HepG2 (cell line): ENCODE results near the gene ENKUR.

Experiments used
- CEBPB ChIP-seq: IDR thresholded peaks from 2 replicates; pipeline ENCODE4 v1.6.1; 2011; ENCODE audit warnings: low read depth, low read length, improper control_type of control experiment, borderline replicate concordance
- GFI1 ChIP-seq: sonication (generic); formaldehyde crosslinking; IDR thresholded peaks from 2 replicates; pipeline ENCODE4 v1.5.0; 2020; ENCODE audit warnings: missing genetic modification reagents, mild to moderate bottlenecking, borderline replicate concordance
- ZBTB40 ChIP-seq, 2 experiments: fragments of 450-650 bp in 1 of 2; sonication (generic) in 1 of 2; formaldehyde crosslinking in 1 of 2; IDR thresholded peaks; 2 replicates each; pipeline versions ENCODE4 v1.6.1 to v1.8.0; 2016 to 2022; ENCODE audit warnings: antibody characterized with exemption in 1 of 2, mild to moderate bottlenecking in 1 of 2, missing genetic modification reagents in 1 of 2
- ZBTB8A ChIP-seq: sonication (generic); formaldehyde crosslinking; IDR thresholded peaks from 2 replicates; pipeline ENCODE4 v1.4.0; 2020; ENCODE audit warnings: mild to moderate bottlenecking, low read depth, missing genetic modification reagents, borderline replicate concordance
- TF ChIP-seq, protein P1 (sequence below), 2 experiments: IDR thresholded peaks; 2 replicates each; pipeline ENCODE4 v1.6.1; 2011 to 2012; ENCODE audit warnings: low read length in 2 of 2, borderline replicate concordance in 1 of 2, low read depth in 1 of 2, mild to moderate bottlenecking in 1 of 2, moderate library complexity in 1 of 2

GRCh38 chr10:24989867-24990266 is 26.1 kb downstream of the ENKUR start:
- TF ChIP-seq CEBPB (no peak), ZBTB8A (no peak), GFI1 (CRISPR knock-in tag) (no peak), ZBTB40 (IDR thresholded peaks at IDR 0.05) (no peak), ZBTB40 (CRISPR knock-in tag; IDR thresholded peaks at IDR 0.05) (no peak)
- TF ChIP-seq, protein P1, sequence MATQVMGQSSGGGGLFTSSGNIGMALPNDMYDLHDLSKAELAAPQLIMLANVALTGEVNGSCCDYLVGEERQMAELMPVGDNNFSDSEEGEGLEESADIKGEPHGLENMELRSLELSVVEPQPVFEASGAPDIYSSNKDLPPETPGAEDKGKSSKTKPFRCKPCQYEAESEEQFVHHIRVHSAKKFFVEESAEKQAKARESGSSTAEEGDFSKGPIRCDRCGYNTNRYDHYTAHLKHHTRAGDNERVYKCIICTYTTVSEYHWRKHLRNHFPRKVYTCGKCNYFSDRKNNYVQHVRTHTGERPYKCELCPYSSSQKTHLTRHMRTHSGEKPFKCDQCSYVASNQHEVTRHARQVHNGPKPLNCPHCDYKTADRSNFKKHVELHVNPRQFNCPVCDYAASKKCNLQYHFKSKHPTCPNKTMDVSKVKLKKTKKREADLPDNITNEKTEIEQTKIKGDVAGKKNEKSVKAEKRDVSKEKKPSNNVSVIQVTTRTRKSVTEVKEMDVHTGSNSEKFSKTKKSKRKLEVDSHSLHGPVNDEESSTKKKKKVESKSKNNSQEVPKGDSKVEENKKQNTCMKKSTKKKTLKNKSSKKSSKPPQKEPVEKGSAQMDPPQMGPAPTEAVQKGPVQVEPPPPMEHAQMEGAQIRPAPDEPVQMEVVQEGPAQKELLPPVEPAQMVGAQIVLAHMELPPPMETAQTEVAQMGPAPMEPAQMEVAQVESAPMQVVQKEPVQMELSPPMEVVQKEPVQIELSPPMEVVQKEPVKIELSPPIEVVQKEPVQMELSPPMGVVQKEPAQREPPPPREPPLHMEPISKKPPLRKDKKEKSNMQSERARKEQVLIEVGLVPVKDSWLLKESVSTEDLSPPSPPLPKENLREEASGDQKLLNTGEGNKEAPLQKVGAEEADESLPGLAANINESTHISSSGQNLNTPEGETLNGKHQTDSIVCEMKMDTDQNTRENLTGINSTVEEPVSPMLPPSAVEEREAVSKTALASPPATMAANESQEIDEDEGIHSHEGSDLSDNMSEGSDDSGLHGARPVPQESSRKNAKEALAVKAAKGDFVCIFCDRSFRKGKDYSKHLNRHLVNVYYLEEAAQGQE (IDR thresholded peaks at IDR 0.05; ENCODE audit: borderline replicate concordance in 1 of 2, low read depth in 1 of 2, low read length in 2 of 2), result no peak
